Hippocampal formation (tissue), 2 donors: ENCODE data around the gene CERK.

Experiments used
- DNase-seq, 2 donors: peaks; one replicate each; lab custom pipeline; 2025; lab: John Stamatoyannopoulos, UW

Gene CERK

DNA sequence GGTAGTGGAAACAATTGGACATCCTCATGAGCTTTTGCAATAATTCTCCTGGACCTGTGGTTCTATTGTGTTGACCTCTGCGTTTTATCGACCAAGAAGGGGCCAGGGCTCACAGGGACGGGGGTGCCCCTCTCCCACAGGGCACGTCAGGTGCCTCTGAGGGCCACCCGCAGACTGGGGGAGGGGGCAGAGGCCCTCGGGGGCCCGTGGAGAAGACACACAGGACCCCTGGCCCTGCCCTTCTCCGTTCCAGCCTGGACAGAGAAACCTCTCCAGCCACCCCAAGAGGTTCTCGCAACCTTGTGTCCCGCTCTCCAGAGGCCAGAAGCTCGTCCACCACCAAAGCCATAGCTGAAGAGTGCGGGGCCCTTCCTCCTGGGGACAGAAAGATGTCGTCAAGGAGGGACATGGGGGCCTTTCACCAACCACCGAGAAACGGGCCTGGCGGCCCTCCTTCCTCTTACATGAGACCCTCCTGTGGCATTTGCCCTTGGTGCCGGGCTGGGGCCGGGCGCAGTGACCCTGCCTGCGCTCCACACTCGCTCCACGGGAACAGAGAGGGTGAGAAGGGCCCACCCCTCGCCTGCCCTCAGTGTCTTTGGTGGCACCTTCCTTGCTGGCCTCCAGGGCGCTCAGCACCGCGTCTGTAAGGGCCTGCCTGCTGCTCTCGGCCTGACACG is 60.6 kb downstream of the CERK start:
- DNase-seq = no peak

- DNase-seq = no peak
Measured at GRCh38 chr22:46676881-46677280, 61.2 kb downstream of the CERK start.

GRCh38 chr22:46676479-46676878 is 61.6 kb downstream of the CERK start:
- no peak for DNase-seq

DNA sequence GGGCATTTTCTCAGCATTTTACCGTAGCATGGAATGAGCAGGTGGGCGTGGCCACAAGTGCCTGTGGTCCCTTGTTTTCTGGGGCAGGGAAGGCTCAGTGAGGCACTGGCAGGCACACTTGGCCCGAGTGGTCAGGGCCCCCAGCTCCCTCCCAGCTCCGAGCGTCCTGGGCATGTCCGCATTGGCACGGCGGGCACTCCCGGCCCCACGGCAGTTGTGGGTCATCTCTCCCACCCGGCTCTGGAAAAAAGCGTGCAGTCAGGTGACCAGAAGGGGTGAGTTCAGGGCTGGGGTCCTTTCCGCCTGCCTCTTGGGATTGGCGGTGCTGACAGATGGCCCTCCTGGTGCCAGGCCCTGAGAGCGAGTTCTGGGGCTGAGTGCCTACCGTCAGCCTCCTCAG is 62.1 kb downstream of the CERK start:
- no peak for DNase-seq

GRCh38 chr22:46675479-46675878 is 62.6 kb downstream of the CERK start:
- DNase-seq = no peak

- no peak for DNase-seq
Measured at GRCh38 chr22:46674906-46675305, 63.1 kb downstream of the CERK start.

GRCh38 chr22:46674367-46674781 is 63.7 kb downstream of the CERK start:
- DNase-seq = no peak

DNA sequence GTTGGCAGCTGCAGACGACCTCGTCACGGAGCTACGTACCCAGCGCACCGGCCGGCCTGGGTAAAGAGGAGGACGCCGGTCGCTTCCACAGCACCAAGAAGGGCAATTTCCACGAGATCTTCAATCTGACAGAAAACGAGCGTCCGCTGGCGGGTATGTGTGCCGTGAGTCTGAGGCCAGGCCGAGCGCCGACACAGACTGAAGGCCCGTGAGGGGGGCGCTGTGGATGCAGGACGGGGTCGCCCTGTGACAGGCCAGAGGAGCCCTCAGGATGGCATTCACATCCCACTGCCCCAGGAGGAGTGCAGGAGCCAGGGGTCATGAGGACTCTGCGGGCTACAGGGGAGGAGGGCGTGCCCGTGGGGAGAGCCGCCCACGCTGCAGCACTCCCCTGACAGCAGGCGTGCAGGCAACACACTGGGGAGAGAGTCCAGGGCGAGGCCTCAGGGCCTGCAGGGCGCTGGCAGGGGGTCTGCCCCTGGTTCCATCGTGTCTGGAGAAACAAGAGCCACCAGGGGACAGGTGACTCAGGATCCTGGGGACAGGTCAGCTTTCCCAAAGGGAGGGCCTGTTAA is 64.3 kb downstream of the CERK start:
- DNase-seq = no peak

DNA sequence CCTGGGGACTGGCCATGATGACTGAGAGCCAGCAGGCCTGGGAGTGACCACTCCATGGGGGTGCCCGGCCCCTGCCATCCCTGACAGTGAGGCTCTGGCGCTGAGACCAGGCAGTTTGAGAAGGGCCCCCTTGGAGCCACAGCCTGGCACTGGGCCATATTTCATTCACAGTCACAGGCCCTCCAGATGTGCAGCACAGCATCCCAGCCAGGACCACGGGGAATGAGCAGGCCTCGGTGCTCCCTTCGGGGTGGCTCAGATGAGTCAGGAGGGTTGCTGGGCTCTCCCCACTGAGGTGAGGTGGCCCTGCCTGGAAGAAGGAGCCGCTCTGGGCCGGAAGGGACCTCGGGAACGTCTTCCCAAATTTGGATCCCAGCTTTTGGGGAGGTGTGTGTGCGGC is 64.8 kb downstream of the CERK start:
- no peak for DNase-seq

GRCh38 chr22:46672731-46673130 is 65.3 kb downstream of the CERK start:
- no peak for DNase-seq

GRCh38 chr22:46671824-46672432 is 66.1 kb downstream of the CERK start:
- DNase-seq = no peak

DNA sequence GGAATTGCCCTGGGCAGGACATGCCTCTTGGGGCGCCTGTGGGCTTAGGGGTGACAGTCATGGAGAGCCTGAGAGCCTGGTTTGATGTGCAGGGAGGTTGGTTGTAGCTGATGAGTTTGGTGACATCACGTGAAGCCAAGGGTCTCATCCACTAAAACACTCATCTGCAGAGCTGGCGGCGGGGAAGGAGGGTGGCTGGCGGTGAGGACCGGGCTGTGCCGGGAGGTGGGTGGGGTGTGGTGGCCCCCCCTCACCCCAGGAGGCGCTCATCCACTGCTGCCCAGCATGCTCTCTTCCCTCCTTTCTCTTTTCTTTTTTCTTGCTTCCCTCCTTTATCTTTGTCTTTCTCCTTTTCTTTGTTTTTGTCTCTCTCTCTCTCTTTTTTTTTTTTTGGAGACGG is 68.9 kb downstream of the CERK start:
- no peak for DNase-seq

DNA sequence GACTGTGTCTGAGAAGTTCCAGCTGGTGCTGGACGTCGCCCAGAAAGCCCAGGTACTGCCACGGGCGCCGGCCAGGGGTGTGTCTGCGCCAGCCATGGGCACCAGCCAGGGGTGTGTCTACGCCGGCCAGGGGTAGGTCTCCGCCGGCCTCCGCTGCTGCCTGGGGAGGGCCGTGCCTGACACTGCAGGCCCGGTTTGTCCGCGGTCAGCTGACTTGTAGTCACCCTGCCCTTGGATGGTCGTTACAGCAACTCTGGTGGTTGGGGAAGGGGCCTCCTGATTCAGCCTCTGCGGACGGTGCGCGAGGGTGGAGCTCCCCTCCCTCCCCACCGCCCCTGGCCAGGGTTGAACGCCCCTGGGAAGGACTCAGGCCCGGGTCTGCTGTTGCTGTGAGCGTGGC is 69.9 kb downstream of the CERK start:
- DNase-seq = no peak

DNA sequence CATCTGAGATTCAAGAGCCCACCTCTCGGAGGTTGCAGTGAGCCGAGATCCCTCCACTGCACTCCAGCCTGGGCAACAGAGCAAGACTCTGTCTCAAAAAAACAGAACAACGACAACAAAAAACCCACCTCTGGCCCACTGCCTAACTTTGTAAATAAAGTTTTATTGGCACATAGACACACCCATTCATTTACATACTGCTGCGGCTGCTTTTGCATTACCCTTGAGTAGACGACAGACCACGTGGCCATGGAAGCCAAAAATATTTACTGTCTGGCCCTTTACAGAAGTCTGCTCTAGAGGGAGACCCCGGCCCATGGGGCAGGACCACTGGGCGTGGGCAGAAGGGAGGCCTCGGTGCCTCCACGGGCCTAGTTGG is 70.8 kb downstream of the CERK start:
- DNase-seq = no peak

DNA sequence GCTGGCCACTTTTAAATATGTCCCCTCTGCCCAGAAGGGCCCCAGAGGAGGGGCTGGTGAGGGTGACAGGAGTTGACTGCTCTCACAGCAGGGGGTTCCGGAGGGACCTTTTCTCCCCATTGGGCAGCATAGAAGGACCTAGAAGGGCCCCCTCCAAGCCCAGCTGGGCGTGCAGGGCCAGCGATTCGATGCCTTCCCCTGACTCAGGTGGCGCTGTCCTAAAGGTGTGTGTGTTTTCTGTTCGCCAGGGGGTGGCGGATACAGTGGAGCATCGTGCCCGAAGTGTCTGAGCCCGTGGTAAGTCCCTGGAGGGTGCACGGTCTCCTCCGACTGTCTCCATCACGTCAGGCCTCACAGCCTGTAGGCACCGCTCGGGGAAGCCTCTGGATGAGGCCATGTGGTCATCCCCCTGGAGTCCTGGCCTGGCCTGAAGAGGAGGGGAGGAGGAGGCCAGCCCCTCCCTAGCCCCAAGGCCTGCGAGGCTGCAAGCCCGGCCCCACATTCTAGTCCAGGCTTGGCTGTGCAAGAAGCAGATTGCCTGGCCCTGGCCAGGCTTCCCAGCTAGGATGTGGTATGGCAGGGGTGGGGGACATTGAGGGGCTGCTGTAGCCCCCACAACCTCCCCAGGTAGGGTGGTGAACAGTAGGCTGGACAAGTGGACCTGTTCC is 71.3 kb downstream of the CERK start:
- DNase-seq = no peak

DNA sequence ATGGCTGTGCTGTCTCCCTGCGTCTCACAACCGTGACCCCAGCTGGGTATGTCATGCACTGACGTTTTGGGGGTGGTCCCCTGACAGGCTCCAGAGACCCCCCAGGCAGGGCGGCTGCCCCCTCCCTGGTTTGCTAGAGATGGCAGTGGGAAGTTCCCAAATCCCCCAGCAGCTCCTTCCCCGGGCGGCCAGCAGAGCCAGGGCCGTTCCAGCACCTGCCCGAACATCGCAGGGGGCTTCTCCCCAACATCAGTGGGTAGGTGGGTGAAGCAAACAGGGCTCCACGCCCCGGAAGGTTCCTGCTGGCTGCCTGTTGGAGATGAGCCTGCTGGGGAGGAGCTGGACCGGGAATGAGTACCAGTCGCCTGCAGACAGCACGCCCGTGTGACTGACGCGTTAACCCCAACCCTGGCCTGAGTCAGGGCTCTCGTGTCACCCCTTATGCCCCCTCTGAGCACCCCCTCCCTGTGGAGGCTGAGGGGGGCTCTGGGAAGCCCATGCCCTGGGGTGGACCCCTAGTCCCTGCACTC is 72.2 kb downstream of the CERK start:
- no peak for DNase-seq

DNA sequence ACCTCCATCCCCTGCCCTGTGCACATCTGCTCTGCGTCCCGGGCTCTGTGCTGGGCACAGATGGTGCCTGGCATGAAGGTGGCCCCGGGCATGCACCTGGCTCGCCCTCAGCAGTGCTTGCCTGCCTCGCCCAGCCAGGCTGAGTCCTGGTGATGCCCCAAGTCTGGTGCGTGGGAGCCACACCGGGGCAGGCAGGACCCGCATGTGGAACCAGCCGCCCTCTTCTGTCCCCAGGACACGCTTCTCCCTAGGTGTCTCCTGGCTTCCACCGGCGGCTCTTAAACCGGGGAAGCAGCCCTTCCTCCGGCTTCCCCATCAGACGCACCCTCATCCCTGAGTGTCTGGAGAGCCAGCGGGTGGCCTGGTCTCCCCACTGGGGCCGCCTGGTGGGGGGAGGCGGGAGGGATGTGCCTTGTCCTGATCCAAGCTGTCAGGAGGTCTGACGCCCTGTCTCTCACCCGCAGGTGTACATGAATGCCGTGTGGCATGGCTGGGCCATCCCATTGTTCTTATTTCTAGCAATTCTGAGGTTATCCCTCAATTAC is 72.8 kb downstream of the CERK start:
- DNase-seq = no peak

- no peak for DNase-seq
Measured at GRCh38 chr22:46664301-46664855, 73.7 kb downstream of the CERK start.

GRCh38 chr22:46663436-46664100 is 74.5 kb downstream of the CERK start:
- no peak for DNase-seq

- no peak for DNase-seq
Measured at GRCh38 chr22:46663001-46663400, 75.1 kb downstream of the CERK start.

- no peak for DNase-seq
Measured at GRCh38 chr22:46662226-46662625, 75.8 kb downstream of the CERK start.
